GM23338 (cell line): ENCODE measurements around the gene CEP85. TPM values are rescaled to one million over a fixed set of nuclear protein-coding genes. Genes with fewer than 3 reads are reported as not detected.

Source experiments
- ATAC-seq: fragments of 200-7000 bp; cut with Tn5 transposase; 3 replicates; pipeline ENCODE4 v1.9.1; 2020
- DNase-seq: peaks from one replicate; pipeline ENCODE4 v3.0.0-alpha.2; 2015; ENCODE audit warnings: low spot score
- H2AFZ ChIP-seq: fragments of 200-600 bp; sonication (generic); 2 replicates; pipeline ENCODE4 v1.8.0; 2016; ENCODE audit warnings: antibody characterized with exemption, mild to moderate bottlenecking, moderate library complexity
- H3F3A ChIP-seq: fragments of 200-600 bp; sonication (generic); replicated peaks from 2 replicates; pipeline ENCODE4 v1.8.0; 2017; ENCODE audit warnings: antibody characterized with exemption, mixed run types, low read depth
- H3K27ac ChIP-seq: fragments of 200-600 bp; sonication (generic); 2 replicates; pipeline ENCODE4 v1.6.1; 2016; ENCODE audit warnings: low read depth
- H3K27me3 ChIP-seq: fragments of 200-600 bp; sonication (generic); 2 replicates; pipeline ENCODE4 v1.8.0; 2016; ENCODE audit warnings: mild to moderate bottlenecking, mixed run types, moderate library complexity; ENCODE audit not compliant: insufficient read depth
- H3K36me3 ChIP-seq: fragments of 200-600 bp; sonication (generic); 2 replicates; pipeline ENCODE4 v1.8.0; 2016; ENCODE audit warnings: mild to moderate bottlenecking; ENCODE audit not compliant: insufficient read depth
- H3K4me1 ChIP-seq: fragments of 200-600 bp; sonication (generic); 2 replicates; pipeline ENCODE4 v1.8.0; 2016; ENCODE audit warnings: mild to moderate bottlenecking, moderate library complexity; ENCODE audit not compliant: insufficient read depth
- H3K4me2 ChIP-seq: fragments of 200-600 bp; sonication (generic); 2 replicates; pipeline ENCODE4 v1.7.1; 2017; ENCODE audit warnings: mixed run types
- H3K4me3 ChIP-seq: fragments of 200-600 bp; sonication (generic); 2 replicates; pipeline ENCODE4 v1.6.1; 2016; ENCODE audit warnings: mixed run types
- H3K79me2 ChIP-seq: fragments of 200-600 bp; sonication (generic); replicated peaks from 2 replicates; pipeline ENCODE4 v1.8.0; 2017; ENCODE audit warnings: mild to moderate bottlenecking; ENCODE audit not compliant: insufficient read depth
- H3K9me2 ChIP-seq: fragments of 200-600 bp; sonication (generic); 2 replicates; pipeline ENCODE4 v1.8.0; 2017; ENCODE audit not compliant: insufficient read depth
- H4K20me1 ChIP-seq: fragments of 200-600 bp; sonication (generic); replicated peaks from 2 replicates; pipeline ENCODE4 v1.8.0; 2017; ENCODE audit warnings: mild to moderate bottlenecking; ENCODE audit not compliant: insufficient read depth
- H3K27ac Mint-ChIP-seq: 2 replicates; pipeline ENCODE4 v1.8.0; 2020; ENCODE audit warnings: inconsistent platforms, mild to moderate bottlenecking, moderate library complexity, mixed read lengths
- H3K27me3 Mint-ChIP-seq: 3 replicates; pipeline ENCODE4 v1.8.0; 2022; ENCODE audit warnings: low read depth, mild to moderate bottlenecking, moderate library complexity, mixed read lengths, inconsistent platforms; ENCODE audit not compliant: insufficient read depth, poor library complexity
- H3K36me3 Mint-ChIP-seq: 3 replicates; pipeline ENCODE4 v1.8.0; 2021; ENCODE audit warnings: low read depth, mild to moderate bottlenecking, inconsistent platforms, moderate library complexity, mixed read lengths
- H3K4me1 Mint-ChIP-seq: 3 replicates; pipeline ENCODE4 v1.8.0; 2020; ENCODE audit warnings: mild to moderate bottlenecking, inconsistent platforms, mixed read lengths
- H3K4me3 Mint-ChIP-seq: 3 replicates; pipeline ENCODE4 v1.8.0; 2021; ENCODE audit warnings: moderate library complexity, mild to moderate bottlenecking, inconsistent platforms, mixed read lengths
- H3K9me3 Mint-ChIP-seq: 3 replicates; pipeline ENCODE4 v1.8.0; 2020; ENCODE audit warnings: moderate library complexity, mild to moderate bottlenecking, inconsistent platforms, mixed read lengths
- POLR2AphosphoS5 ChIP-seq: IDR thresholded peaks from 2 replicates; pipeline ENCODE4 v1.6.1; 2016; ENCODE audit warnings: antibody characterized with exemption, low read depth
- REST ChIP-seq: IDR thresholded peaks from one replicate; pipeline ENCODE4 v1.6.1; 2018; ENCODE audit warnings: antibody characterized with exemption; ENCODE audit not compliant: unreplicated experiment
- STAT1 ChIP-seq: IDR thresholded peaks from one replicate; pipeline ENCODE4 v1.6.1; 2016; ENCODE audit warnings: antibody characterized with exemption; ENCODE audit not compliant: unreplicated experiment
- polyA plus RNA-seq: library from polyadenylated mRNA; unstranded; fragments of >200 nt; fragmentation: Nextera tagmentation; extraction: Ambion mirVana; gene quantifications from 2 replicates; pipeline ENCODE4 v1.2.1, GENCODE V29; 2016
- total RNA-seq: library from RNA; depleted of rRNA; stranded (reverse); fragments of >200 nt; shearing (Covaris generic); gene quantifications from 2 replicates; pipeline ENCODE4 v1.2.3, GENCODE V29; 2014
- TF ChIP-seq, protein P1 (sequence below), 2 experiments: fragments of 200-600 bp in 1 of 2; sonication (generic) in 1 of 2; conservative IDR thresholded peaks; 2 replicates each; pipeline versions ENCODE4 v1.5.1 to v1.6.1; 2016 to 2017; ENCODE audit warnings: antibody characterized with exemption in 2 of 2, low read depth in 2 of 2, mild to moderate bottlenecking in 2 of 2, moderate library complexity in 1 of 2

The CEP85 gene
- total and polyA plus RNA-seq, 2 experiments from 2014 or later: 12.8 to 36.8 TPM

- H3K4me1 Mint-ChIP-seq: peaks cover 40% of the 10 kb centered on the region
- no peak overlapping the region for H3K4me2 ChIP-seq
These were observed 50.8 kb downstream of the CEP85 start for GRCh38 chr1:26284597-26285347.

More at GRCh38 chr1:26284597-26285347, 50.8 kb downstream of the CEP85 start:
- Mint-ChIP-seq H3K9me3 (no peaks in the 10 kb centered on the region; the same call in 2 of the 3 replicates), H3K27ac (peak overlapping the region; percentile 15; the same call in 1 of the 2 replicates), H3K36me3 (peaks cover 4% of the 10 kb centered on the region; the same call in 2 of the 3 replicates), H3K4me3 (no peak overlapping the region), H3K27me3 (peaks cover 25% of the 10 kb centered on the region)
- Histone ChIP-seq H3K36me3 (peaks cover 4% of the 10 kb centered on the region; the same call in 1 of the 2 replicates), H3K27ac (peak overlapping the region; percentile 19; the same call in 1 of the 2 replicates), H3K4me3 (no peak overlapping the region), H3K27me3 (no peaks in the 10 kb centered on the region), H3K9me2 (no peaks in the 10 kb centered on the region), H4K20me1 (0 out of 2 replicates have a peak, but pooled peaks cover 3% of the 10 kb centered on the region), H3F3A (peaks cover 8% of the 10 kb centered on the region; the same call in 1 of the 2 replicates), H3K79me2 (no peaks in the 10 kb centered on the region), H2AFZ (no peak overlapping the region), H3K4me1 (peaks cover 20% of the 10 kb centered on the region)
- TF ChIP-seq, protein P1, sequence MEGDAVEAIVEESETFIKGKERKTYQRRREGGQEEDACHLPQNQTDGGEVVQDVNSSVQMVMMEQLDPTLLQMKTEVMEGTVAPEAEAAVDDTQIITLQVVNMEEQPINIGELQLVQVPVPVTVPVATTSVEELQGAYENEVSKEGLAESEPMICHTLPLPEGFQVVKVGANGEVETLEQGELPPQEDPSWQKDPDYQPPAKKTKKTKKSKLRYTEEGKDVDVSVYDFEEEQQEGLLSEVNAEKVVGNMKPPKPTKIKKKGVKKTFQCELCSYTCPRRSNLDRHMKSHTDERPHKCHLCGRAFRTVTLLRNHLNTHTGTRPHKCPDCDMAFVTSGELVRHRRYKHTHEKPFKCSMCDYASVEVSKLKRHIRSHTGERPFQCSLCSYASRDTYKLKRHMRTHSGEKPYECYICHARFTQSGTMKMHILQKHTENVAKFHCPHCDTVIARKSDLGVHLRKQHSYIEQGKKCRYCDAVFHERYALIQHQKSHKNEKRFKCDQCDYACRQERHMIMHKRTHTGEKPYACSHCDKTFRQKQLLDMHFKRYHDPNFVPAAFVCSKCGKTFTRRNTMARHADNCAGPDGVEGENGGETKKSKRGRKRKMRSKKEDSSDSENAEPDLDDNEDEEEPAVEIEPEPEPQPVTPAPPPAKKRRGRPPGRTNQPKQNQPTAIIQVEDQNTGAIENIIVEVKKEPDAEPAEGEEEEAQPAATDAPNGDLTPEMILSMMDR (conservative IDR thresholded peaks at IDR 0.05; ENCODE audit: low read depth in 2 of 2): peak; percentile 90 to 95
- TF ChIP-seq STAT1 (no peak), POLR2AphosphoS5 (0 out of 2 replicates have a peak, but pooled peaks have one; percentile 16), REST (no peak)
- peak; percentile 88 for DNase-seq
- ATAC-seq: peak; percentile 70
